HEK293 (cell line): ENCODE results near the gene GALC.

Experiments
- CTCF ChIA-PET: fragments of 350-600 bp; formaldehyde crosslinking; extraction: SDS; loops from one replicate; lab custom pipeline; 2021; ENCODE audit warnings: antibody characterized with exemption; lab: Yijun Ruan, JAX
- POLR2A ChIA-PET: fragments of 300-600 bp; formaldehyde crosslinking; extraction: SDS; loops from one replicate; lab custom pipeline; 2020; ENCODE audit warnings: antibody characterized with exemption, inconsistent platforms; lab: Yijun Ruan, JAX
- H3K27ac ChIP-seq: fragments of 200-500 bp; sonication (Bioruptor generic); 2 replicates; pipeline ENCODE4 v1.5.1; 2014; ENCODE audit warnings: low read depth, low read length, control low read depth, inconsistent platforms; ENCODE audit errors: extremely low read depth
- H3K36me3 ChIP-seq, 2 experiments: fragments of 200-500 bp in 1 of 2; sonication (Bioruptor generic) in 1 of 2; 1 replicate in 1 of 2; 2 replicates in 1 of 2; pipeline ENCODE4 v1.5.1; 2014 to 2017; ENCODE audit warnings: inconsistent platforms in 2 of 2, low read length in 2 of 2; ENCODE audit not compliant: control insufficient read depth in 2 of 2, insufficient read depth in 1 of 2
- H3K4me1 ChIP-seq: fragments of 200-500 bp; sonication (Bioruptor generic); 2 replicates; pipeline ENCODE4 v1.5.1; 2014; ENCODE audit warnings: mild to moderate bottlenecking, low read length, inconsistent platforms; ENCODE audit not compliant: control insufficient read depth, insufficient read depth
- H3K4me3 ChIP-seq: 2 replicates; pipeline ENCODE4 v1.5.1; 2011; ENCODE audit warnings: low read depth, mild to moderate bottlenecking, control low read depth, low read length, moderate library complexity
- H3K9me3 ChIP-seq: fragments of 200-500 bp; sonication (Bioruptor generic); 2 replicates; pipeline ENCODE4 v1.5.1; 2014; ENCODE audit warnings: low read depth, low read length, inconsistent platforms; ENCODE audit not compliant: control insufficient read depth, insufficient read depth
- PBX3 ChIP-seq: sonication (generic); formaldehyde crosslinking; IDR thresholded peaks from 2 replicates; pipeline ENCODE4 v1.8.1; 2022; ENCODE audit warnings: mild to moderate bottlenecking, moderate library complexity, missing genetic modification reagents
- ZBTB49 ChIP-seq: fragments of 450-650 bp; formaldehyde crosslinking; IDR thresholded peaks from 2 replicates; pipeline ENCODE4 v1.5.1; 2016; ENCODE audit warnings: missing biosample characterization, missing genetic modification characterization, low read depth
- ZNF157 ChIP-seq: fragments of 450-650 bp; formaldehyde crosslinking; IDR thresholded peaks from 2 replicates; pipeline ENCODE4 v1.5.1; 2016; ENCODE audit warnings: missing biosample characterization, missing genetic modification characterization
- ZNF18 ChIP-seq: fragments of 450-650 bp; formaldehyde crosslinking; IDR thresholded peaks from 2 replicates; pipeline ENCODE4 v1.5.1; 2016; ENCODE audit warnings: missing biosample characterization, missing genetic modification characterization
- ZNF214 ChIP-seq: fragments of 450-650 bp; formaldehyde crosslinking; IDR thresholded peaks from 2 replicates; pipeline ENCODE4 v1.5.1; 2017; ENCODE audit warnings: missing biosample characterization, mild to moderate bottlenecking, missing genetic modification characterization, borderline replicate concordance
- ZNF423 ChIP-seq: fragments of 450-650 bp; formaldehyde crosslinking; IDR thresholded peaks from 2 replicates; pipeline ENCODE4 v1.5.1; 2016; ENCODE audit warnings: missing biosample characterization, missing genetic modification characterization
- ZNF639 ChIP-seq: fragments of 450-650 bp; formaldehyde crosslinking; IDR thresholded peaks from 2 replicates; pipeline ENCODE4 v1.5.1; 2016; ENCODE audit warnings: missing biosample characterization, missing genetic modification characterization
- ZNF701 ChIP-seq: fragments of 450-650 bp; formaldehyde crosslinking; IDR thresholded peaks from 2 replicates; pipeline ENCODE4 v1.5.1; 2016; ENCODE audit warnings: missing biosample characterization, missing genetic modification characterization
- ZNF792 ChIP-seq: fragments of 450-650 bp; formaldehyde crosslinking; IDR thresholded peaks from 2 replicates; pipeline ENCODE4 v1.5.1; 2016; ENCODE audit warnings: missing biosample characterization, missing genetic modification characterization
- ZSCAN30 ChIP-seq: fragments of 450-650 bp; IDR thresholded peaks from 2 replicates; pipeline ENCODE4 v1.5.1; 2018; ENCODE audit warnings: missing biosample characterization, mild to moderate bottlenecking, missing genetic modification characterization, moderate library complexity
- TF ChIP-seq, protein P1 (sequence below): fragments of 450-650 bp; IDR thresholded peaks from 2 replicates; pipeline ENCODE4 v1.5.1; 2018; ENCODE audit warnings: missing biosample characterization, missing genetic modification characterization
- TF ChIP-seq, protein P2 (sequence below): fragments of 450-650 bp; formaldehyde crosslinking; IDR thresholded peaks from 2 replicates; pipeline ENCODE4 v1.5.1; 2016; ENCODE audit warnings: missing biosample characterization, missing genetic modification characterization, borderline replicate concordance

The GALC gene

GRCh38 chr14:87967496-87967895 lies 25.5 kb downstream of the GALC start:
- no peak overlapping the region for H3K27ac ChIP-seq
- H3K4me1 ChIP-seq: no peaks in the 10 kb centered on the region
- H3K9me3 ChIP-seq: no peaks in the 10 kb centered on the region
- TF ChIP-seq, protein P1, sequence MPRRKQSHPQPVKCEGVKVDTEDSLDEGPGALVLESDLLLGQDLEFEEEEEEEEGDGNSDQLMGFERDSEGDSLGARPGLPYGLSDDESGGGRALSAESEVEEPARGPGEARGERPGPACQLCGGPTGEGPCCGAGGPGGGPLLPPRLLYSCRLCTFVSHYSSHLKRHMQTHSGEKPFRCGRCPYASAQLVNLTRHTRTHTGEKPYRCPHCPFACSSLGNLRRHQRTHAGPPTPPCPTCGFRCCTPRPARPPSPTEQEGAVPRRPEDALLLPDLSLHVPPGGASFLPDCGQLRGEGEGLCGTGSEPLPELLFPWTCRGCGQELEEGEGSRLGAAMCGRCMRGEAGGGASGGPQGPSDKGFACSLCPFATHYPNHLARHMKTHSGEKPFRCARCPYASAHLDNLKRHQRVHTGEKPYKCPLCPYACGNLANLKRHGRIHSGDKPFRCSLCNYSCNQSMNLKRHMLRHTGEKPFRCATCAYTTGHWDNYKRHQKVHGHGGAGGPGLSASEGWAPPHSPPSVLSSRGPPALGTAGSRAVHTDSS (tag by site-specific recombination): no peak
- TF ChIP-seq ZNF18 (tag by site-specific recombination): no peak
- no peak for TF ChIP-seq PBX3 (CRISPR knock-in tag)
- TF ChIP-seq ZNF157 (tag by site-specific recombination): no peak
- no peak for TF ChIP-seq ZNF639 (tag by site-specific recombination)
- TF ChIP-seq ZSCAN30: no peak
- no peak for TF ChIP-seq ZNF214 (tag by site-specific recombination)
- no peak for TF ChIP-seq ZNF423 (tag by site-specific recombination)
- TF ChIP-seq ZBTB49 (tag by site-specific recombination): no peak
- no peak for TF ChIP-seq ZNF792 (tag by site-specific recombination)
- no peak for TF ChIP-seq ZNF701 (tag by site-specific recombination)
- TF ChIP-seq, protein P2, sequence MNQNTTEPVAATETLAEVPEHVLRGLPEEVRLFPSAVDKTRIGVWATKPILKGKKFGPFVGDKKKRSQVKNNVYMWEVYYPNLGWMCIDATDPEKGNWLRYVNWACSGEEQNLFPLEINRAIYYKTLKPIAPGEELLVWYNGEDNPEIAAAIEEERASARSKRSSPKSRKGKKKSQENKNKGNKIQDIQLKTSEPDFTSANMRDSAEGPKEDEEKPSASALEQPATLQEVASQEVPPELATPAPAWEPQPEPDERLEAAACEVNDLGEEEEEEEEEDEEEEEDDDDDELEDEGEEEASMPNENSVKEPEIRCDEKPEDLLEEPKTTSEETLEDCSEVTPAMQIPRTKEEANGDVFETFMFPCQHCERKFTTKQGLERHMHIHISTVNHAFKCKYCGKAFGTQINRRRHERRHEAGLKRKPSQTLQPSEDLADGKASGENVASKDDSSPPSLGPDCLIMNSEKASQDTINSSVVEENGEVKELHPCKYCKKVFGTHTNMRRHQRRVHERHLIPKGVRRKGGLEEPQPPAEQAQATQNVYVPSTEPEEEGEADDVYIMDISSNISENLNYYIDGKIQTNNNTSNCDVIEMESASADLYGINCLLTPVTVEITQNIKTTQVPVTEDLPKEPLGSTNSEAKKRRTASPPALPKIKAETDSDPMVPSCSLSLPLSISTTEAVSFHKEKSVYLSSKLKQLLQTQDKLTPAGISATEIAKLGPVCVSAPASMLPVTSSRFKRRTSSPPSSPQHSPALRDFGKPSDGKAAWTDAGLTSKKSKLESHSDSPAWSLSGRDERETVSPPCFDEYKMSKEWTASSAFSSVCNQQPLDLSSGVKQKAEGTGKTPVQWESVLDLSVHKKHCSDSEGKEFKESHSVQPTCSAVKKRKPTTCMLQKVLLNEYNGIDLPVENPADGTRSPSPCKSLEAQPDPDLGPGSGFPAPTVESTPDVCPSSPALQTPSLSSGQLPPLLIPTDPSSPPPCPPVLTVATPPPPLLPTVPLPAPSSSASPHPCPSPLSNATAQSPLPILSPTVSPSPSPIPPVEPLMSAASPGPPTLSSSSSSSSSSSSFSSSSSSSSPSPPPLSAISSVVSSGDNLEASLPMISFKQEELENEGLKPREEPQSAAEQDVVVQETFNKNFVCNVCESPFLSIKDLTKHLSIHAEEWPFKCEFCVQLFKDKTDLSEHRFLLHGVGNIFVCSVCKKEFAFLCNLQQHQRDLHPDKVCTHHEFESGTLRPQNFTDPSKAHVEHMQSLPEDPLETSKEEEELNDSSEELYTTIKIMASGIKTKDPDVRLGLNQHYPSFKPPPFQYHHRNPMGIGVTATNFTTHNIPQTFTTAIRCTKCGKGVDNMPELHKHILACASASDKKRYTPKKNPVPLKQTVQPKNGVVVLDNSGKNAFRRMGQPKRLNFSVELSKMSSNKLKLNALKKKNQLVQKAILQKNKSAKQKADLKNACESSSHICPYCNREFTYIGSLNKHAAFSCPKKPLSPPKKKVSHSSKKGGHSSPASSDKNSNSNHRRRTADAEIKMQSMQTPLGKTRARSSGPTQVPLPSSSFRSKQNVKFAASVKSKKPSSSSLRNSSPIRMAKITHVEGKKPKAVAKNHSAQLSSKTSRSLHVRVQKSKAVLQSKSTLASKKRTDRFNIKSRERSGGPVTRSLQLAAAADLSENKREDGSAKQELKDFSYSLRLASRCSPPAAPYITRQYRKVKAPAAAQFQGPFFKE (tag by site-specific recombination): no peak
- TF ChIP-seq, all 188 proteins: peak for 0
- Histone ChIP-seq H3K36me3 (no peaks in the 10 kb centered on the region), H3K4me3 (no peak overlapping the region)
- CTCF ChIA-PET: interaction anchor here (0.6 to 2.0 kb wide), 3 partner anchors 22 to 245 kb away, joined by 3 to 9 read pairs (median 3); no protein-coding TSS in a partner anchor
- POLR2A ChIA-PET: no interaction called here
